A549 (cell line): ENCODE measurements around the gene TMEM214.

ENCODE experiments used
- CBX2 ChIP-seq: fragments of 200-600 bp; sonication (generic); IDR thresholded peaks from 2 replicates; pipeline ENCODE4 v1.6.1; 2016; ENCODE audit warnings: low read depth, mild to moderate bottlenecking, borderline replicate concordance
- CBX8 ChIP-seq: fragments of 200-600 bp; sonication (generic); IDR thresholded peaks from 2 replicates; pipeline ENCODE4 v1.6.1; 2016
- CHD4 ChIP-seq: fragments of 200-600 bp; sonication (generic); IDR thresholded peaks from 2 replicates; pipeline ENCODE4 v1.6.1; 2016; ENCODE audit warnings: antibody characterized with exemption, mild to moderate bottlenecking, borderline replicate concordance
- MYC ChIP-seq: IDR thresholded peaks from 2 replicates; pipeline ENCODE4 v1.6.1; 2012; ENCODE audit warnings: mild to moderate bottlenecking, inconsistent platforms, low read length, improper control_type of control experiment, borderline replicate concordance
- NPAS2 ChIP-seq: fragments of 250-450 bp; sonication (Bioruptor Pico); IDR thresholded peaks from 2 replicates; pipeline ENCODE4 v1.8.0; 2022; ENCODE audit warnings: mild to moderate bottlenecking, moderate library complexity, borderline replicate concordance
- POLR2A ChIP-seq: IDR thresholded peaks from 2 replicates; pipeline ENCODE4 v1.6.1; 2012; ENCODE audit warnings: mild to moderate bottlenecking, low read length
- RFX5 ChIP-seq: fragments of 450-650 bp; IDR thresholded peaks from 2 replicates; pipeline ENCODE4 v1.7.1; 2014; ENCODE audit warnings: antibody characterized with exemption, mild to moderate bottlenecking, moderate library complexity
- SREBF2 ChIP-seq: fragments of 450-650 bp; IDR thresholded peaks from 2 replicates; pipeline ENCODE4 v1.6.1; 2014; ENCODE audit warnings: mild to moderate bottlenecking, moderate library complexity
- USF2 ChIP-seq: fragments of 450-650 bp; IDR thresholded peaks from 2 replicates; pipeline ENCODE4 v1.6.1; 2014; ENCODE audit warnings: antibody characterized with exemption
- TF ChIP-seq, protein P1 (sequence below): fragments of >200 bp; sonication (Bioruptor Twin); formaldehyde crosslinking; IDR thresholded peaks from 3 replicates; pipeline ENCODE4 v1.5.1; 2016

GRCh38 chr2:27038631-27039339 lies 6.0 kb downstream of the TMEM214 start:
- TF ChIP-seq, protein P1, sequence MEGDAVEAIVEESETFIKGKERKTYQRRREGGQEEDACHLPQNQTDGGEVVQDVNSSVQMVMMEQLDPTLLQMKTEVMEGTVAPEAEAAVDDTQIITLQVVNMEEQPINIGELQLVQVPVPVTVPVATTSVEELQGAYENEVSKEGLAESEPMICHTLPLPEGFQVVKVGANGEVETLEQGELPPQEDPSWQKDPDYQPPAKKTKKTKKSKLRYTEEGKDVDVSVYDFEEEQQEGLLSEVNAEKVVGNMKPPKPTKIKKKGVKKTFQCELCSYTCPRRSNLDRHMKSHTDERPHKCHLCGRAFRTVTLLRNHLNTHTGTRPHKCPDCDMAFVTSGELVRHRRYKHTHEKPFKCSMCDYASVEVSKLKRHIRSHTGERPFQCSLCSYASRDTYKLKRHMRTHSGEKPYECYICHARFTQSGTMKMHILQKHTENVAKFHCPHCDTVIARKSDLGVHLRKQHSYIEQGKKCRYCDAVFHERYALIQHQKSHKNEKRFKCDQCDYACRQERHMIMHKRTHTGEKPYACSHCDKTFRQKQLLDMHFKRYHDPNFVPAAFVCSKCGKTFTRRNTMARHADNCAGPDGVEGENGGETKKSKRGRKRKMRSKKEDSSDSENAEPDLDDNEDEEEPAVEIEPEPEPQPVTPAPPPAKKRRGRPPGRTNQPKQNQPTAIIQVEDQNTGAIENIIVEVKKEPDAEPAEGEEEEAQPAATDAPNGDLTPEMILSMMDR = no peak
- TF ChIP-seq MYC (no peak), CBX8 (no peak), CHD4 (no peak), SREBF2 (no peak), RFX5 (no peak), CBX2 (no peak), POLR2A (no peak), NPAS2 (CRISPR knock-in tag) (no peak), USF2 (no peak)
